ENCODE measurements around the gene PHF11.
A peak's percentile ranks its signal among the peaks of the same experiment; 100 is the strongest.

Gene PHF11

DNA sequence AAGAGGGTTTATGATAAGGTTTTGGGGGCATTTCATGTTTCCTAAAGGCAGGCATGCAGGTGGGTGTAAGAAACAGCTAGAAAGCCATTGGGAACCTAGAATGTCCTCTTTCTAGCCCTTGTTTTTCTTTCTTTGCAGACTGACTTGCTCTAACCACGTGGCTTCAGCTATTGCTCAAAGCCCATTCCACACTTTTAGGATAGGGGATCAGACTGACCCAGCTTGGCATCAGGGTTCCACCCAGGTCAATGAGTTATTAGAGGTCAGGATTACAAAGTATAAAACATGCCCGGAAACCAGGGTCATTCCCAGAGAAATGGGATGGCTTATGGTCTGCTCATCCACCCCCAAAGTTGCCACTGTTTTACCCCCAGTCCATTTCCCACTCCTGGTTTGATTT is 16.8 kb downstream of the PHF11 start:
- TF ChIP-seq, protein P1, sequence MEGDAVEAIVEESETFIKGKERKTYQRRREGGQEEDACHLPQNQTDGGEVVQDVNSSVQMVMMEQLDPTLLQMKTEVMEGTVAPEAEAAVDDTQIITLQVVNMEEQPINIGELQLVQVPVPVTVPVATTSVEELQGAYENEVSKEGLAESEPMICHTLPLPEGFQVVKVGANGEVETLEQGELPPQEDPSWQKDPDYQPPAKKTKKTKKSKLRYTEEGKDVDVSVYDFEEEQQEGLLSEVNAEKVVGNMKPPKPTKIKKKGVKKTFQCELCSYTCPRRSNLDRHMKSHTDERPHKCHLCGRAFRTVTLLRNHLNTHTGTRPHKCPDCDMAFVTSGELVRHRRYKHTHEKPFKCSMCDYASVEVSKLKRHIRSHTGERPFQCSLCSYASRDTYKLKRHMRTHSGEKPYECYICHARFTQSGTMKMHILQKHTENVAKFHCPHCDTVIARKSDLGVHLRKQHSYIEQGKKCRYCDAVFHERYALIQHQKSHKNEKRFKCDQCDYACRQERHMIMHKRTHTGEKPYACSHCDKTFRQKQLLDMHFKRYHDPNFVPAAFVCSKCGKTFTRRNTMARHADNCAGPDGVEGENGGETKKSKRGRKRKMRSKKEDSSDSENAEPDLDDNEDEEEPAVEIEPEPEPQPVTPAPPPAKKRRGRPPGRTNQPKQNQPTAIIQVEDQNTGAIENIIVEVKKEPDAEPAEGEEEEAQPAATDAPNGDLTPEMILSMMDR (IDR thresholded peaks at IDR 0.05; ENCODE audit: poor library complexity, severe bottlenecking): no peak
- Histone ChIP-seq H3K27me3 (ENCODE audit: insufficient read depth, poor library complexity, severe bottlenecking) (no peaks in the 10 kb centered on the region), H3K4me3 (ENCODE audit: severe bottlenecking) (no peak overlapping the region), H3K4me1 (ENCODE audit: insufficient read depth, poor library complexity, severe bottlenecking) (no peaks in the 10 kb centered on the region), H3K9me3 (ENCODE audit: severe bottlenecking) (no peaks in the 10 kb centered on the region), H3K27ac (ENCODE audit: poor library complexity, severe bottlenecking) (no peak overlapping the region), H3K36me3 (ENCODE audit: low read depth) (peaks cover 5% of the 10 kb centered on the region; the same call in 1 of the 2 replicates)
- ATAC-seq (ENCODE audit: low read depth) (no peak), DNase-seq (ENCODE audit: low spot score) (no peak)

DNA sequence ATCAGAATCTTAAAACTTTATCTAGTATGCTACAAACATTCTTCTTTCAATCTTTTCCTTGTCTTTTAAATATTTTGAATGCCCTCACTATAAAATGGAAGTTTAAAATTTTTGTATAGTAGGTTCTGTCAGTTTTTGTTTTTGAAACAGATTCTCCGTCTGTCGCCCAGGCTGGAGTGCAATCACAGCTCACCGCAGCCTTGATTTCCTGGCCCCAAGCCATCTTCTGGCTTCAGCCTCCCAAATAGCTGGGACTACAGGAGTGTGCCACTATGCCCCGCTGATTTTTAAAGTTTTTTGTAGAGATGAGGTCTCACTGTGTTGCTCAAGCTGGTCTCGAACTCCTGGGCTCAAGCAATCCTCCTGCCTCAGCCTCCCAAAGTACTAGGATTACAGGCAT is 20.7 kb downstream of the PHF11 start:
- H3K27me3 ChIP-seq (ENCODE audit: insufficient read depth, poor library complexity, severe bottlenecking): no peaks in the 10 kb centered on the region
- DNase-seq (ENCODE audit: low spot score) (no peak), ATAC-seq (ENCODE audit: low read depth) (no peak)
- no peak overlapping the region for H3K27ac ChIP-seq (ENCODE audit: poor library complexity, severe bottlenecking)
- H3K9me3 ChIP-seq (ENCODE audit: severe bottlenecking): no peaks in the 10 kb centered on the region
- H3K36me3 ChIP-seq (ENCODE audit: low read depth): peaks cover 11% of the 10 kb centered on the region; the same call in 1 of the 2 replicates
- H3K4me3 ChIP-seq (ENCODE audit: severe bottlenecking): no peak overlapping the region
- TF ChIP-seq, protein P1 (IDR thresholded peaks at IDR 0.05; ENCODE audit: poor library complexity, severe bottlenecking): no peak
- H3K4me1 ChIP-seq (ENCODE audit: insufficient read depth, poor library complexity, severe bottlenecking): no peaks in the 10 kb centered on the region

DNA sequence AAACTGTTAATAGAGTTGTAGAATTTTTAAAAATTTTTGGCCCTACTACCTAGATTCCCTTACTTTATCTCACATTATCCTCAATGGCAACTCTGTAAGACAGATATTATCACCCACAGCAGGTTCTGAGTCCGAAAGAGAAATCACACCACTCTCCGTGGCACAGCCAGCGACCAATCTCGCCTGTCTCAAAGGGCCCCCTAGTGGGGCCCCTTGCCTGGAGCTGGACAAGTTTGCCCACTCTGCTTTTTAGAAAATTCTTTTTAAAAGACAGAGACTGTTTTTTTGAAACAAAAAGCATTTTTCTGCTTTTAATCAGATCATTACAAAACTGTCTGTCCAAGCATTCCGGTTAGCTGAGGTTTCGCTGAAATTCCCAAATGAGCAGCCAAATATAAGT is 21.7 kb downstream of the PHF11 start:
- Histone ChIP-seq H3K9me3 (ENCODE audit: severe bottlenecking) (no peaks in the 10 kb centered on the region), H3K36me3 (ENCODE audit: low read depth) (peaks cover 17% of the 10 kb centered on the region; the same call in 1 of the 2 replicates), H3K4me1 (ENCODE audit: insufficient read depth, poor library complexity, severe bottlenecking) (no peaks in the 10 kb centered on the region), H3K4me3 (ENCODE audit: severe bottlenecking) (no peak overlapping the region), H3K27me3 (ENCODE audit: insufficient read depth, poor library complexity, severe bottlenecking) (no peaks in the 10 kb centered on the region), H3K27ac (ENCODE audit: poor library complexity, severe bottlenecking) (no peak overlapping the region)
- TF ChIP-seq, protein P1 (IDR thresholded peaks at IDR 0.05; ENCODE audit: poor library complexity, severe bottlenecking): peak; percentile 7
- DNase-seq (ENCODE audit: low spot score): no peak
- ATAC-seq (ENCODE audit: low read depth): no peak

DNA sequence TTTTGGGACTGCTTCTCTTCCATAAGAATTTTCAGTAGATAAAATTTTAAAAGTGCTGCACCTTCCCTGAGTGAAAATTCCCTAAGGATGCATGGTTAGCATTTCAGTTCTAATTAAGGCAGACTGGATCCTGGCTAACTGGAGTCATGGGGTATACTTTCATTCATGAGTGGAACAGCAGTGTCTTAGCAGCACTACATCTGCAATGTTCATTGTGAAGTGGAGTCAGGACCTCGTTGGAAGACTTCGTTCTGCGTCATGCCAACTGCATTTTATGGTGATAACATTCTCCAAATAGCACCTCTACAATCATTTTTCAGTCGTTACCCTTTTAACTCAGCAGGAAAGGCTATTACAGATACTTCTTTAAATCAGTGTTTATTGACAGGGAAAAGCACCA is 25.5 kb downstream of the PHF11 start:
- no peak overlapping the region for H3K27ac ChIP-seq (ENCODE audit: poor library complexity, severe bottlenecking)
- DNase-seq (ENCODE audit: low spot score) (no peak), ATAC-seq (ENCODE audit: low read depth) (no peak)
- TF ChIP-seq, protein P1 (IDR thresholded peaks at IDR 0.05; ENCODE audit: poor library complexity, severe bottlenecking): no peak
- no peaks in the 10 kb centered on the region for H3K4me1 ChIP-seq (ENCODE audit: insufficient read depth, poor library complexity, severe bottlenecking)
- no peak overlapping the region for H3K4me3 ChIP-seq (ENCODE audit: severe bottlenecking)
- H3K36me3 ChIP-seq (ENCODE audit: low read depth): peaks cover 12% of the 10 kb centered on the region; the same call in 1 of the 2 replicates
- no peaks in the 10 kb centered on the region for H3K9me3 ChIP-seq (ENCODE audit: severe bottlenecking)
- H3K27me3 ChIP-seq (ENCODE audit: insufficient read depth, poor library complexity, severe bottlenecking): no peaks in the 10 kb centered on the region

DNA sequence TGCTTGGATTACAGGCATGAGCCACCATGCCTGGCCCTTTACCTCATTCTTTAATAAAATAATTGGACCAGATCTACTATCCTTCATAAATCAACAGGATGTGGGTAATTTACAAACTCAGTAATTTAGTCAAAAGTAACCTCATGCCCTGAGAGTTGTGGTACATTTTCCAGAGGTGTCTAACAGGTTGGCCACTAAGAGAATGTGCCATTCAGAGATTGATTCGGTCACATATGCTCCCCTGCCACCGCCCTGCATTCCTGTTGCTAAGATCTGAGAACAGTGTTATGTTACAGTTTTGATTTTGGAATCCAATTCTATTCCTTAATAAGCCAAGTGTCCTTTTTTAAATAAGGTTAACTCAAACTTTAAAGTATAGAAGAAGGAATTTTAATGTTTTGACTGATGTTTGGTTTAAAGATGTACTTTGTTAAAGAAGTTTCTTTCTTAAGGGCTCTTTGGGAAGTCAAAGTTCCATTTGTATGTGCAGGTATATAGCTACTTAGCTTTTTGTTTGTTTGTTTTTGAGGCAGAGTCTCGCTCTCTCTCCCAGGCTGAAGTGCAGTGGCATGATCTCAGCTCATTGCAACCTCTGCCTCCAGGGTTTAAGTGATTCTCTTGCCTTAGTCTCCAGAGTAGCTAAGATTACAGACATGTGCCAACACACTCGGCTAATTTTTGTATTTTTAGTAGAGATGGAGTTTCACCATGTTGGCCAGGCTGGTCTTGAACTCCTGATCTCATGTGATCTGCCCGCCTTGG is 29.2 kb downstream of the PHF11 start:
- no peak overlapping the region for H3K27ac ChIP-seq (ENCODE audit: poor library complexity, severe bottlenecking)
- no peak for ATAC-seq (ENCODE audit: low read depth)
- no peaks in the 10 kb centered on the region for H3K27me3 ChIP-seq (ENCODE audit: insufficient read depth, poor library complexity, severe bottlenecking)
- TF ChIP-seq, protein P1 (IDR thresholded peaks at IDR 0.05; ENCODE audit: poor library complexity, severe bottlenecking): no peak
- H3K9me3 ChIP-seq (ENCODE audit: severe bottlenecking): no peaks in the 10 kb centered on the region
- H3K4me1 ChIP-seq (ENCODE audit: insufficient read depth, poor library complexity, severe bottlenecking): no peaks in the 10 kb centered on the region
- H3K4me3 ChIP-seq (ENCODE audit: severe bottlenecking): no peak overlapping the region
- H3K36me3 ChIP-seq (ENCODE audit: low read depth): peaks cover 13% of the 10 kb centered on the region
- DNase-seq (ENCODE audit: low spot score): no peak

Data from RWPE2 (cell line).